Measurements from ENCODE around the gene TFB2M. TPM values are rescaled to one million over a fixed set of nuclear protein-coding genes. Genes with fewer than 3 reads are reported as not detected.

The TFB2M gene
- total RNA-seq, 1 experiment from 2014 or later: 40.1 TPM

GRCh38 chr1:246513619-246514343 lies 52.3 kb downstream of the TFB2M start:
- DNase-seq (ENCODE audit: low spot score): no peak

GRCh38 chr1:246513041-246513440 lies 53.0 kb downstream of the TFB2M start:
- no peak for DNase-seq (ENCODE audit: low spot score)

DNA sequence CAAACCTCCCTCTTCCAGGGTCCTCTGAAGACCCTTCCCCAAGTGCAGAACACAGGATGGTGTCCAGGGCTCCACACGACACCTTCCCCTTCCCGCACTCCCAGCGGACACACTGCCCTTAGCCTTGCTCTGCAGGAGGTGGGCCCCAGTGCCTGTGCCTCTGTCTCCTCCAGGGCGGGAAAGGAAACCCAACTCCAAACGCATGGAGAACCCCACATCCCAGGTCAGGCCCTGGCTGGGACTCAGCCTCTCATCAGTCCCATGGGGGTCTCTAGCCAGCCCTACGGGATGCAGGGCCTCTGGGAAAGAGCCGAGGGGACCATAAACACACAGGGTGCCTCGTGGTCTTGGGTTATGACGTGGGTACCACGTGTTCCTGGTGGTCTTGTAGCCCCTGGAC lies 53.4 kb downstream of the TFB2M start:
- no peak for DNase-seq (ENCODE audit: low spot score)

DNA sequence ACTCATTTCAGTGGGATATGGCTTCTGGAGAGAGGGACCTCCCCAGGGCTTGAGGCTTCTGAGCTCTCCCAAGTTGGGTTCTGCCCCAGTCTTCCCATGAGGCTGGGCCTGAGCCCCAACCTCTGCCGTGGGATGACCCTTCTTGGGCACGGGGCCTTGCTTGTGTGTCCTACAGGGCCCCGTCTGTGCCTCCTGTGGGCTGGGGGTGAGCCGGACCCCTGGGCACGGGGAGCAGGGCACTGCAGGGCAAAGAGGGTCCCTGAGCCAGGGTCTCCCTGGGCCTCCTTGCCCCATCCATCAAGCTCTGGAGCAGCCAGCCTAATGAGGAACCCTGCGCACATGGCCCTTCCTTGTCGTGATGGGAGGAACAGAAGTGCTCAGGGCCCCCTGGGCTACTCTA lies 53.8 kb downstream of the TFB2M start:
- DNase-seq (ENCODE audit: low spot score): no peak

- no peak for DNase-seq (ENCODE audit: low spot score)
Measured at GRCh38 chr1:246511203-246511602, 54.9 kb downstream of the TFB2M start.

- DNase-seq (ENCODE audit: low spot score): no peak
Measured at GRCh38 chr1:246510147-246511030, 55.7 kb downstream of the TFB2M start.

DNA sequence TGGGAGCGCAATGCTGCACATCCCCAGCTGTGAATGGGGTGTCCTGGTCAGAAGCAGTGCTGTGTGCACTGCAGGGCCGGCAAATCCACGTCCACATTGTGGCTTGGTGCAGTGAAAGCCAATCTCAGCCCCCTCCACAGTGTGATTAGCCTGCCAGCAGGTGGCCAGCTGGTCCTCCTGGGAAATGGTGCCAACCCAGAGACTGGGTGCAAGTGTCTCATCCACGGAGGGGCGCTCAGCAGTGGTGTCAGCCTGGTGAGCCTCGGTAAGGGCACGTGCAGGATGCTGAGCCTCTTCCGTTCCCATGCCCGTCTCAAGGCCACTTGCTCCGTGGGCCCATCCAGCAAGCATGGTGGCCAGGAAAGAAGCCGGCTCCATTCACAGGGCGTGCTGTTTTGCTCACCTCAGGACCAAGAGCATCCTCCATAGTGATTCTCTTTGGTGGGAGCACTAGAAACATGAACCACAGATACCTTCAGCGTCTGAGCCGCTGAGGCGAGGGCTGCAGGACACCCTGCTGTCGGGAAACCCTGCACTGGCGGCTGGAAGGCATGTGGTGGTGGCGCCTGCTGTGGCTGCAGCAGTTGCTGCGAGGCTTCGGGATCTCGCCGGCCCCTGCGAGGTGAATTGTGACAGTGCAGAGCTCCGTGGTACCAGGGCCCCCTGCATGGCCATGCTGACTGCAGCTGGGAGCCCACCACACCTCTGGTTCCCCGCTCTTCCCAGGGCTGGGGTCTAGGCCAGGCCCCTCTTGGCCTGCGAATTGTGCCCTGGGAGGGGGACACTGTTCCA lies 57.0 kb downstream of the TFB2M start:
- no peak for DNase-seq (ENCODE audit: low spot score)

GRCh38 chr1:246506674-246507481 lies 59.2 kb downstream of the TFB2M start, which contains the start of gene SMYD3:
TSS of gene SMYD3 (minus strand) at chr1:246507279.
- peak; percentile 49 for DNase-seq (ENCODE audit: low spot score)

DNA sequence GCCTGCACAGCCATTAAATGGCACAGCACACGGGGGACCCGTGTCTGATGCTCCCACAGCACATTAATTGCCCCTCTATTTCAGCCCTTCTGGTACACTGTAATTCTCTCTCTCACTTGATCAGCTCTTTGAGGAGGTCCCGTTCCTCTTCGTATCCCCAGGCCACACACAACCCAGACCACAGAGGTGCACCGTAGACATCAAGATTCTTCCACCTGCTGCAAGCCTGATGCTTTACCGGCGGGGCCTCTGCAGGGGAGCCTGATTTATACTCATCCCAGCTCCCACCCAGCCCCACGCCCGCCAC lies 59.7 kb downstream of the TFB2M start:
- no peak for DNase-seq (ENCODE audit: low spot score)

- DNase-seq (ENCODE audit: low spot score): peak; percentile 92
Measured at GRCh38 chr1:246503341-246503740, 62.7 kb downstream of the TFB2M start.

DNA sequence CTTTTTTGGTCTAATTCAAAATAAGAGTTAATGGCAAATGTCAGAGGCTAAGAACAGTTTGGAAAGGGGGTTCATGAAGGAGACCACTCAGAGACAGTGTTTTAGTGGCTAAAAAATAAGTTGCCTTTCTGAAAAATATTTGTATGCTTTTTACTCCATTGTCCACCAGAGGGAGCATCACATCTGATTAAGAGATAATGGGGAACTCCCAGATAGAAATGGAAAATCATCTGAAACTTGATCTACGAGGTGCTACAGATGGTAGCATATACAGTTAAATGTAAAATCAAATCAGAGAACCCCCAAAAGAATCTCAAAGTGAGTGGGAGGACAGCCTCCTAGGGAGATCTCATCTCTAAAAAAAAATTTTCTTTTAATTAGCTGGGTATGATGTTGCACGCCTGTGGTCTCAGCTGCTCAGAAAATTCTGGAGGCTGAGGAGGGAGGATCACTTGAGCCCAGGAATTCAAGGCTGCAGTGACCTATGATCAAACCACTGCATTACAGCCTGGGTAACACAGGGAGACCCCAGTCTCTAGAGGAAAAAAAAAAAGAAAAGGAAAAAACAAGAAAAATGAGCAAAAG lies 68.6 kb downstream of the TFB2M start:
- DNase-seq (ENCODE audit: low spot score): peak; percentile 68

DNA sequence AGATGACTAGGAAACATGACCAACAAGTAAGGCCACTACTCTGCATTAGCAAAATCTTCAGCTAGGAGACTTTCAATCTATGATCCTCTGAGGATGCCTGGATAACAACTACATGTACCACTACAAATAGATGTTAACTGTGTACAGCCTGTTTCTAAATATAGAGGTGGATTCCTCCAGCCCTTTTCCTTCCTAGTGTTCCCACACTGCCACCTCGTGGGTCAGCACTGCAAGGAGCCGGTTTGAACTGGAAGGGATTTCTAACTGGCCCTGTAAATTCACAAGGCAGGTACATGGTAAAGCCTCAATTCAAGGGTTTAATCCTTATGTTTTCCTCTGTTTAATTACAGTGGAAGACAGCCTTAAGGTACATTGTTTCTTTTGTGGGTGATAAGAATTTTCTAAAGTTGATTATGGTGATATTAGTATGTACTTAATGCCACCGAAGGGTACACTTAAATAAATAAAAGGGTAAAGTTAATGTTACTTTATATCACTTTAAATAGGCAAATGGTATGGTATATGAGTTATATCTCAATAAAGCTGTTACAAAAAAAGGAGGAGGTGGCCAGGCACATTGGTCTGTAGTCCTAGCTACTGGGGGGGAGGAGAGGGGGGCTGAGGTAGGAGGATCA lies 73.3 kb downstream of the TFB2M start:
- DNase-seq (ENCODE audit: low spot score): peak; percentile 78

- DNase-seq (ENCODE audit: low spot score): no peak
Measured at GRCh38 chr1:246491551-246492053, 74.5 kb downstream of the TFB2M start.

Other genes starting within 250 kb of the TFB2M start
- 31.7 and 44.5 TPM in 2 replicates for gene SMYD3, start 59.0 kb downstream of the TFB2M start, total RNA-seq (2014; rRNA removed; shearing (Covaris generic))
- gene CNST, start 195 bp upstream of the TFB2M start, total RNA-seq (2014; rRNA removed; shearing (Covaris generic)): 19.2 and 23.0 TPM in 2 replicates
- 102 and 118 TPM in 2 replicates for gene SCCPDH, start 158.1 kb upstream of the TFB2M start, total RNA-seq (2014; rRNA removed; shearing (Covaris generic))

Data from A172 (cell line).